Hepatocyte (in vitro differentiated cells): ENCODE data around the gene CFAP77.

ENCODE experiments used
- EZH2 ChIP-seq: fragments of 200-600 bp; sonication (generic); IDR thresholded peaks from 2 replicates; pipeline ENCODE4 v1.6.1; 2016; ENCODE audit warnings: antibody characterized with exemption, mild to moderate bottlenecking, borderline replicate concordance
- EZH2phosphoT487 ChIP-seq: fragments of 200-600 bp; sonication (generic); IDR thresholded peaks from one replicate; pipeline ENCODE4 v1.6.1; 2018; ENCODE audit warnings: antibody characterized with exemption, mild to moderate bottlenecking, low read depth, moderate library complexity; ENCODE audit not compliant: unreplicated experiment, severe bottlenecking
- TF ChIP-seq, protein P1 (sequence below): fragments of 200-600 bp; sonication (generic); IDR thresholded peaks from 2 replicates; pipeline ENCODE4 v1.5.1; 2016; ENCODE audit warnings: antibody characterized with exemption, mild to moderate bottlenecking; ENCODE audit not compliant: poor library complexity

DNA sequence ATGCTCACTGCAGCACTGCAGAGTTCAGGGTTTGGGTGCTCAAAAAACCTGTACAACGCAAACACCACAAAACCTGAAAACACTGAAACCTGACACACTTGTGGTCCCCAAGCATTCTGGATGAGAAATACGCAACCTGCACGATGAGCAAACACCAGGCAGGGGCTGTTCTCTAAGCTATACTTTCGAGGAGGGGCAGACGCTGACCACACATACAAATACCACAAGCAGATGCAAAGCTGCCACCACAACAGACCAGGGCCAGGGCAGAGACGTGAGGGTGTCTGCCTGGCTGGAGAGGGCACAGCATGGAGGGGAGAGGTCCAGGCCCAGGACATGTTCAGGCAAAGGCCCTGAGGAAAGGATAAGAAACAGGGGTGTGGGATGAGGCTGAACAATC lies 195.4 kb downstream of the CFAP77 start:
- TF ChIP-seq, protein P1, sequence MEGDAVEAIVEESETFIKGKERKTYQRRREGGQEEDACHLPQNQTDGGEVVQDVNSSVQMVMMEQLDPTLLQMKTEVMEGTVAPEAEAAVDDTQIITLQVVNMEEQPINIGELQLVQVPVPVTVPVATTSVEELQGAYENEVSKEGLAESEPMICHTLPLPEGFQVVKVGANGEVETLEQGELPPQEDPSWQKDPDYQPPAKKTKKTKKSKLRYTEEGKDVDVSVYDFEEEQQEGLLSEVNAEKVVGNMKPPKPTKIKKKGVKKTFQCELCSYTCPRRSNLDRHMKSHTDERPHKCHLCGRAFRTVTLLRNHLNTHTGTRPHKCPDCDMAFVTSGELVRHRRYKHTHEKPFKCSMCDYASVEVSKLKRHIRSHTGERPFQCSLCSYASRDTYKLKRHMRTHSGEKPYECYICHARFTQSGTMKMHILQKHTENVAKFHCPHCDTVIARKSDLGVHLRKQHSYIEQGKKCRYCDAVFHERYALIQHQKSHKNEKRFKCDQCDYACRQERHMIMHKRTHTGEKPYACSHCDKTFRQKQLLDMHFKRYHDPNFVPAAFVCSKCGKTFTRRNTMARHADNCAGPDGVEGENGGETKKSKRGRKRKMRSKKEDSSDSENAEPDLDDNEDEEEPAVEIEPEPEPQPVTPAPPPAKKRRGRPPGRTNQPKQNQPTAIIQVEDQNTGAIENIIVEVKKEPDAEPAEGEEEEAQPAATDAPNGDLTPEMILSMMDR = no peak
- TF ChIP-seq EZH2phosphoT487 (no peak), EZH2 (no peak)
